UCSD-AML1 (cell line): ENCODE data around the gene KIAA1755.
A peak's percentile ranks its signal among the peaks of the same experiment; 100 is the strongest.

Source experiments
- DNase-seq: peaks from one replicate; lab custom pipeline; 2025; ENCODE audit not compliant: unreplicated experiment; lab: John Stamatoyannopoulos, UW

KIAA1755 gene

GRCh38 chr20:38221119-38221589 lies 39.4 kb downstream of the KIAA1755 start:
- peak; percentile 72 for DNase-seq

- no peak for DNase-seq
Observed at GRCh38 chr20:38220587-38221118, 39.9 kb downstream of the KIAA1755 start.

- DNase-seq = no peak
Observed at GRCh38 chr20:38219006-38219950, 41.3 kb downstream of the KIAA1755 start.

- no peak for DNase-seq
Observed at GRCh38 chr20:38218566-38218885, 42.0 kb downstream of the KIAA1755 start.

- DNase-seq = no peak
Observed at GRCh38 chr20:38217791-38218565, 42.6 kb downstream of the KIAA1755 start.

GRCh38 chr20:38216746-38217595 lies 43.6 kb downstream of the KIAA1755 start:
- no peak for DNase-seq

GRCh38 chr20:38216201-38216600 lies 44.3 kb downstream of the KIAA1755 start:
- DNase-seq = no peak

- DNase-seq = no peak
Observed at GRCh38 chr20:38215194-38216182, 45.0 kb downstream of the KIAA1755 start.

- no peak for DNase-seq
Observed at GRCh38 chr20:38214256-38215193, 46.0 kb downstream of the KIAA1755 start.

GRCh38 chr20:38213607-38213940 lies 47.0 kb downstream of the KIAA1755 start:
- DNase-seq = no peak

GRCh38 chr20:38212806-38213606 lies 47.5 kb downstream of the KIAA1755 start:
- DNase-seq = no peak

- no peak for DNase-seq
Observed at GRCh38 chr20:38211200-38212097, 49.1 kb downstream of the KIAA1755 start.

- no peak for DNase-seq
Observed at GRCh38 chr20:38210741-38211140, 49.8 kb downstream of the KIAA1755 start.

GRCh38 chr20:38209736-38210405 lies 50.7 kb downstream of the KIAA1755 start:
- no peak for DNase-seq

GRCh38 chr20:38209054-38209675 lies 51.4 kb downstream of the KIAA1755 start:
- DNase-seq = no peak

GRCh38 chr20:38208523-38208922 lies 52.0 kb downstream of the KIAA1755 start:
- DNase-seq = no peak
